ENCODE results near the gene ZNFX1. TPM values are rescaled to one million over a fixed set of nuclear protein-coding genes. Genes with fewer than 3 reads are reported as not detected.

The ZNFX1 gene
- total and polyA plus RNA-seq, 9 of the 15 experiments (the other 6 are each of a cell fraction or from before 2014, with no cell fraction given) = 3.8 to 13.8 (median 10.3) TPM

- TF ChIP-seq, protein P1, sequence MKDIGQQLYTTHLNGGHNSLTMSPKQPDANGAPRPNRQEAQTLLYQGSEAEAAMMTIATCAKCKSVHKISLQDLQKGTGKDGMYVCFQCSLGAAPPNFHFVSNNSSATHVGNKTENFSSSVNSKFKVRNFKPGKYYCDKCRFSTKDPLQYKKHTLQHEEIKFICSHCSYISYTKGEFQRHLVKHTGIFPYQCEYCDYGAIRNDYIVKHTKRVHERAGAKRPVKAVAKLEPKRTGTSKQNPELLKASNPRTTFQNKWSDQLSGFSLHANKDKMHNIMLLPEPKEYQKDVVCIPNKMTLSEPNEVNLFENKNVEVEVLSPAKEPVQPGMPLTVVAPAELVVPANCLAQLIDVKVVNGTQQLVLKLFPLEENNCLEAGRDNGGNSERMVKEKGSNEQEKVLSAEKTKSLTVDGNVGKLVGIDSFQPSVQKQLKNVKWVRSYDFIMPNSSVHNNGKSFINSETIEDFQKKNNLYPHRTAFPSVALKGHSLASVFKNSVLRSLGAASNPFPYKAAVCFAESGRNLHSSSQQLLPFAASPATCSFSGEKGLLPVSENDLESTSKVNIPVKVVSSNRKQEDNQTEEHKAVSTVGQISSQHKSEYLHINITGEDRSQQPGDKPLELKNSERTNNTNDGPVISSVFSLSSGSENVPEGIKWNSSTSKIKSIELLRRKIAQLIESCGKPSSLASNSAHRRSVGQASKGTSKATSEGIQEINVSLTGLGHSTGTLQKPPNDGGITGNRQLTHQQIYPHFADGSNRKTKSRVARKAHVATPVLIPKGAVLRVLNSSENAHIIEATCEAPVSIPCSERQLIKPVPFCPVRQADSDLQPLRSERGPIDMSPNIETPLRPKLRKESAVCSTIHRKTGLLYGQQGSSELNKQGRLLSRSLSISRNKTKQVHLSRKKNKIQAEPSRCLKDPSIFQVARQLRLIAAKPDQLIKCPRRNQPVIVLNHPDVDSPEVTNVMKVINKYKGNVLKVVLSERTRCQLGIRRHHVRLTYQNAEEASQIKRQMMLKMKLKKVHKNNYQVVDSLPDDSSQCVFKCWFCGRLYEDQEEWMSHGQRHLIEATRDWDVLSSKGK (CRISPR knock-in tag; IDR thresholded peaks at IDR 0.05) = no peak
- TF ChIP-seq NFYB (IDR thresholded peaks at IDR 0.05; ENCODE audit: extremely low read depth, insufficient read length) (no peak), ELK1 (CRISPR knock-in tag; IDR thresholded peaks at IDR 0.05) (no peak), NR4A1 (CRISPR knock-in tag; IDR thresholded peaks at IDR 0.05) (no peak), NR4A1 (tag; IDR thresholded peaks at IDR 0.05) (no peak), HNRNPL (IDR thresholded peaks at IDR 0.05; ENCODE audit: low read depth, low read length) (no peak), PHTF2 (CRISPR knock-in tag; IDR thresholded peaks at IDR 0.05) (no peak), ZNF212 (CRISPR knock-in tag; IDR thresholded peaks at IDR 0.05) (no peak), POLR2B (IDR thresholded peaks at IDR 0.05; ENCODE audit: low read depth, partially characterized antibody) (no peak), FOXA1 (IDR thresholded peaks at IDR 0.05; ENCODE audit: borderline replicate concordance) (no peak), ZNF696 (CRISPR knock-in tag; conservative IDR thresholded peaks at IDR 0.05) (no peak), RBBP5 (IDR thresholded peaks at IDR 0.05; ENCODE audit: borderline replicate concordance, insufficient read depth, low read length, poor library complexity, severe bottlenecking) (no peak), POLR2AphosphoS5 (IDR thresholded peaks at IDR 0.05; ENCODE audit: control insufficient read depth, insufficient read depth, low read depth, low read length) (no peak), GABPB1 (CRISPR knock-in tag; IDR thresholded peaks at IDR 0.05) (no peak), TRIM25 (IDR thresholded peaks at IDR 0.05; ENCODE audit: borderline replicate concordance) (no peak), ZNF507 (tag; conservative IDR thresholded peaks at IDR 0.05) (no peak), FOS (IDR thresholded peaks at IDR 0.05; ENCODE audit: extremely low read depth, insufficient read length) (no peak), TAF7 (tag; IDR thresholded peaks at IDR 0.05) (no peak), NR2F6 (CRISPR knock-in tag; IDR thresholded peaks at IDR 0.05) (no peak), FIP1L1 (IDR thresholded peaks at IDR 0.05; ENCODE audit: low read depth, low read length, poor library complexity, severe bottlenecking) (no peak), ZNF79 (CRISPR knock-in tag; IDR thresholded peaks at IDR 0.05; ENCODE audit: low read depth) (no peak), GATAD2A (IDR thresholded peaks at IDR 0.05) (no peak), FOSL1 (tag; conservative IDR thresholded peaks at IDR 0.05) (no peak)
Observed at GRCh38 chr20:49278818-49279676, 1.2 kb upstream of the ZNFX1 start (continued).
